Stomach (tissue), 4 donors: ENCODE results near the gene DEPP1.

ENCODE experiments used
- CTCF ChIP-seq, 7 experiments: fragments of 450-650 bp in 4 of 7; fragments of 200-600 bp in 3 of 7; sonication (generic) in 3 of 7; IDR thresholded peaks; one replicate each; pipeline ENCODE4 v1.5.1; 2016 to 2019; ENCODE audit warnings: antibody characterized with exemption in 7 of 7, control low read depth in 2 of 7, mild to moderate bottlenecking in 1 of 7
- EP300 ChIP-seq: sonication (generic); formaldehyde crosslinking; IDR thresholded peaks from one replicate; pipeline ENCODE4 v1.6.1; 2017; ENCODE audit warnings: antibody characterized with exemption
- POLR2A ChIP-seq, 4 donors: fragments of 450-650 bp; IDR thresholded peaks; one replicate each; pipeline ENCODE4 v1.6.1; 2016; ENCODE audit warnings: antibody characterized with exemption in 4 of 4, control low read depth in 2 of 4, mild to moderate bottlenecking in 1 of 4, moderate library complexity in 1 of 4
- POLR2AphosphoS5 ChIP-seq, 3 donors: sonication (generic); formaldehyde crosslinking; IDR thresholded peaks; one replicate each; pipeline ENCODE4 v1.6.1; 2016; ENCODE audit warnings: antibody characterized with exemption in 3 of 3

DNA sequence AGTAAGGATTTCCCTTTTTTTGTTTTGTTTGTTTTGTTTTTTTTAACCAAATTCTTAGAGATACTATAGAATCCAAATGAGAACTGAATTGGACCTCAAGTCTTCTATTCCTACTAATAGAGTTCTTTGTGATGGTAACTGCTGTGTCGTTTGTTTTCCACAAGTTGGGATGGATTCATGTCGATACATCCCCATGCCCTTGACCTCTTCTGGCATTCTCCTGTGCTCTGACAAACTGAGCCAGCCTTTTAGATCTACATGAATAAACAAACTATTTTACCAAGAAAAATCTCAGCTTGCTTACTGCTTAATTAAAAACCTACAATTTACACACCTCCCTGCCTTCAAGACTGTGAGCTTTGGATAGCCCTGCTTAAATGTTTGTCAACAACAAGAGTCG is 26.1 kb upstream of the DEPP1 start:
- TF ChIP-seq POLR2AphosphoS5 (IDR thresholded peaks at IDR 0.05) (no peak), CTCF (IDR thresholded peaks at IDR 0.05) (no peak), POLR2A (IDR thresholded peaks at IDR 0.05) (no peak), EP300 (no peak)
